RWPE1 (cell line): ENCODE data around the gene DUS4L.

Source experiments
- CTCF ChIA-PET: fragments of 350-600 bp; sonication (Branson Sonifier 250); formaldehyde crosslinking; extraction: SDS; loops from one replicate; lab custom pipeline; 2021; lab: Yijun Ruan, JAX
- POLR2A ChIA-PET: fragments of 400-600 bp; formaldehyde crosslinking; extraction: SDS; loops from one replicate; lab custom pipeline; 2020; ENCODE audit warnings: antibody characterized with exemption; ENCODE audit not compliant: low non-redundant PET; lab: Yijun Ruan, JAX
- DNase-seq: peaks from one replicate; pipeline ENCODE4 v3.0.0; 2012; ENCODE audit warnings: low spot score
- H3K27ac ChIP-seq: fragments of 450-650 bp; 2 replicates; pipeline ENCODE4 v1.5.1; 2017
- TF ChIP-seq, protein P1 (sequence below): fragments of 450-650 bp; conservative IDR thresholded peaks from 2 replicates; pipeline ENCODE4 v1.5.1; 2017; ENCODE audit warnings: low read depth, mild to moderate bottlenecking

Gene DUS4L

DNA sequence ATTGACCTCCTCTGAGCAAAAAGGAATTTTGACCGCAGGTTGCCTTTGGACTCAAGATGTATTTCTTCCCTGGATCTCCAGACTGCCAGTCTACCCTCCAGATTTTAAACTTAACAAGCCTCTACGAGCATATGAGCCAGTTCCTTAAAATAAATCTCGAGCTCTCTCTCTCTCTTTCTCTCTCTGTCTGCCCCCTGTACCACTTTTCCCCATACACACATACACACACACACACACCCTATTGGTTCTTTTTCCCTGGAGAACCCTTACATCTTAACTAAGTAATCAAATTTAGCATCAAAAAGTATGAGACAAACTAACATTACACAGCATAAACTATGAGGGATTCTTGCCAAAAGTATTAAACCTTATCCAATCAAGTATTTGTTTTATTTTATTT, 27.6 kb downstream of the DUS4L start:
- ChIA-PET CTCF (no interaction called here), POLR2A (no interaction called here)
- TF ChIP-seq, protein P1, sequence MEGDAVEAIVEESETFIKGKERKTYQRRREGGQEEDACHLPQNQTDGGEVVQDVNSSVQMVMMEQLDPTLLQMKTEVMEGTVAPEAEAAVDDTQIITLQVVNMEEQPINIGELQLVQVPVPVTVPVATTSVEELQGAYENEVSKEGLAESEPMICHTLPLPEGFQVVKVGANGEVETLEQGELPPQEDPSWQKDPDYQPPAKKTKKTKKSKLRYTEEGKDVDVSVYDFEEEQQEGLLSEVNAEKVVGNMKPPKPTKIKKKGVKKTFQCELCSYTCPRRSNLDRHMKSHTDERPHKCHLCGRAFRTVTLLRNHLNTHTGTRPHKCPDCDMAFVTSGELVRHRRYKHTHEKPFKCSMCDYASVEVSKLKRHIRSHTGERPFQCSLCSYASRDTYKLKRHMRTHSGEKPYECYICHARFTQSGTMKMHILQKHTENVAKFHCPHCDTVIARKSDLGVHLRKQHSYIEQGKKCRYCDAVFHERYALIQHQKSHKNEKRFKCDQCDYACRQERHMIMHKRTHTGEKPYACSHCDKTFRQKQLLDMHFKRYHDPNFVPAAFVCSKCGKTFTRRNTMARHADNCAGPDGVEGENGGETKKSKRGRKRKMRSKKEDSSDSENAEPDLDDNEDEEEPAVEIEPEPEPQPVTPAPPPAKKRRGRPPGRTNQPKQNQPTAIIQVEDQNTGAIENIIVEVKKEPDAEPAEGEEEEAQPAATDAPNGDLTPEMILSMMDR = no peak
- no peak for DNase-seq
- H3K27ac ChIP-seq = no peak overlapping the region

GRCh38 chr7:107592361-107593024, 28.7 kb downstream of the DUS4L start:
- DNase-seq = no peak
- TF ChIP-seq, protein P1 = no peak
- POLR2A ChIA-PET = no interaction called here
- CTCF ChIA-PET = interaction anchor here (0.6 kb wide), 1 partner anchor 126 kb away, joined by 5 read pairs; no protein-coding TSS in a partner anchor
- H3K27ac ChIP-seq = no peak overlapping the region

GRCh38 chr7:107593025-107593410, 29.2 kb downstream of the DUS4L start:
- TF ChIP-seq, protein P1 = no peak
- POLR2A ChIA-PET = no interaction called here
- no peak for DNase-seq
- H3K27ac ChIP-seq = no peak overlapping the region
- CTCF ChIA-PET = interaction anchor here (0.6 kb wide), 1 partner anchor 126 kb away, joined by 5 read pairs; no protein-coding TSS in a partner anchor

GRCh38 chr7:107594961-107595737, 31.4 kb downstream of the DUS4L start:
- peak overlapping the region; percentile 69 for H3K27ac ChIP-seq
- TF ChIP-seq, protein P1 = no peak
- POLR2A ChIA-PET = no interaction called here
- CTCF ChIA-PET = interaction anchor here (1.5 kb wide), 1 partner anchor 15 kb away, joined by 5 read pairs; the partner anchor contains the start of gene BCAP29
- peak; percentile 52 for DNase-seq

DNA sequence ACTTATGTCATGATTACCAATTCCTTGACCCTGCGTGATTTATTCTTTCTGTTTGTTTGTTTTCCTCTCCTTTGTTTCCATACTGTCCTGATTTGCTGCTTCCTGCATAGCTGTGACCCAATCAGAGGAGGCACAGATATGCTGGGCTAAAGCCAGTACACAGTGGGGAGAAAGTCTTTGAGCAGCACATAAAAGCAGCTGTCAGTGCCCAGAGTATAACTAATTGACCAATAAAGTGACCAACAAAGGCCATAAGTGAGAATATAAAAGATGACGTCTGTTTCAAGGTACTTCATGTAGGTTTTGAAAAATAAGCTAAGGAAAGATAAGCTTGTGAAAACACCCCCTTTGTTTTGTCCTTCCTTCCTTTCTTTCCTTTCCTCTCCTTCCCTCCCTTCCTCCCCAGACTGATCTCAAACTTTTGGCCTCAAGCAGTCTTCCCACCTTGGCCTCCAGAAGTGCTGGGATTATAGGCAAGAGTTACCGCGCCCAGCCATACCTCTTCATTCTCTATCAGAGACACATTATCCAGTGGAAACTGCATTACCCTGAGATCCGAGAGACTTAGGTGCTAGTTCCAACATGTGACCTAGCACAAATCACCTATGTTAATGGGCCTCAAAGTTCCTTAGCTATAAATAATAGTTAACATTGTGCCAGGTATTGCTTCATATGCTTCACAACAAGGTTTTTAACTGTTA, 33.3 kb downstream of the DUS4L start:
- ChIA-PET CTCF (no interaction called here), POLR2A (interaction anchor here (0.5 kb wide), 1 partner anchor 67 kb away, joined by 3 read pairs; no protein-coding TSS in a partner anchor)
- DNase-seq = no peak
- H3K27ac ChIP-seq = no peak overlapping the region
- TF ChIP-seq, protein P1 = no peak

DNA sequence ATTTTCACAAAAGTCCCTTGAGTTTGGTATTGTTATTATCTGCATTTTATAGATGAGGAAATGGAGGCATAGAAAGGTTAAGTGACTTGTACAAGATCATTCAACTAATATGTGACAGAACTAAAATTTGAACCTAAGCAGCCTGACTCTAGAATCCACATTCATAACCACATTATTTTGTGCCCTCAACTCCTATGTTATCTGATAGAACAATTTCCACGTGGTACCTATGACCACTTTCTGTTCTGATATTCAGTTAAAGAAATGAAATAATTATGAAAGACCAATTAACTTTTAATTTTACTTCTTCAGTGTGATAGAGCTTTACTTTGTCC, 33.8 kb downstream of the DUS4L start:
- H3K27ac ChIP-seq = no peak overlapping the region
- ChIA-PET POLR2A (interaction anchor here (0.5 kb wide), 1 partner anchor 66 kb away, joined by 3 read pairs; no protein-coding TSS in a partner anchor), CTCF (no interaction called here)
- DNase-seq = no peak
- TF ChIP-seq, protein P1 = no peak
